Loucy (cell line): ENCODE measurements around the gene UTF1.

Source experiments
- CTCF ChIP-seq: fragments of 200-600 bp; sonication (generic); conservative IDR thresholded peaks from 2 replicates; pipeline ENCODE4 v1.5.1; 2014; ENCODE audit warnings: mild to moderate bottlenecking, antibody characterized with exemption, low read length
- EZH2phosphoT487 ChIP-seq: fragments of 200-600 bp; IDR thresholded peaks from 2 replicates; pipeline ENCODE4 v1.6.1; 2018; ENCODE audit warnings: antibody characterized with exemption, mild to moderate bottlenecking, moderate library complexity, borderline replicate concordance

GRCh38 chr10:133225707-133226191, 4.3 kb upstream of the UTF1 start:
- TF ChIP-seq CTCF (no peak), EZH2phosphoT487 (no peak)
